ENCODE results near the gene AUTS2.

GRCh38 chr7:70063927-70064326 is 465.7 kb downstream of the AUTS2 start:
- TF ChIP-seq, protein P1, sequence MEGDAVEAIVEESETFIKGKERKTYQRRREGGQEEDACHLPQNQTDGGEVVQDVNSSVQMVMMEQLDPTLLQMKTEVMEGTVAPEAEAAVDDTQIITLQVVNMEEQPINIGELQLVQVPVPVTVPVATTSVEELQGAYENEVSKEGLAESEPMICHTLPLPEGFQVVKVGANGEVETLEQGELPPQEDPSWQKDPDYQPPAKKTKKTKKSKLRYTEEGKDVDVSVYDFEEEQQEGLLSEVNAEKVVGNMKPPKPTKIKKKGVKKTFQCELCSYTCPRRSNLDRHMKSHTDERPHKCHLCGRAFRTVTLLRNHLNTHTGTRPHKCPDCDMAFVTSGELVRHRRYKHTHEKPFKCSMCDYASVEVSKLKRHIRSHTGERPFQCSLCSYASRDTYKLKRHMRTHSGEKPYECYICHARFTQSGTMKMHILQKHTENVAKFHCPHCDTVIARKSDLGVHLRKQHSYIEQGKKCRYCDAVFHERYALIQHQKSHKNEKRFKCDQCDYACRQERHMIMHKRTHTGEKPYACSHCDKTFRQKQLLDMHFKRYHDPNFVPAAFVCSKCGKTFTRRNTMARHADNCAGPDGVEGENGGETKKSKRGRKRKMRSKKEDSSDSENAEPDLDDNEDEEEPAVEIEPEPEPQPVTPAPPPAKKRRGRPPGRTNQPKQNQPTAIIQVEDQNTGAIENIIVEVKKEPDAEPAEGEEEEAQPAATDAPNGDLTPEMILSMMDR (tag by site-specific recombination; IDR thresholded peaks at IDR 0.05): no peak
- TF ChIP-seq ZBTB49 (tag by site-specific recombination; IDR thresholded peaks at IDR 0.05; ENCODE audit: low read depth): no peak
- TF ChIP-seq ZNF138 (tag by site-specific recombination; IDR thresholded peaks at IDR 0.05; ENCODE audit: borderline replicate concordance): no peak
- TF ChIP-seq, protein P2, sequence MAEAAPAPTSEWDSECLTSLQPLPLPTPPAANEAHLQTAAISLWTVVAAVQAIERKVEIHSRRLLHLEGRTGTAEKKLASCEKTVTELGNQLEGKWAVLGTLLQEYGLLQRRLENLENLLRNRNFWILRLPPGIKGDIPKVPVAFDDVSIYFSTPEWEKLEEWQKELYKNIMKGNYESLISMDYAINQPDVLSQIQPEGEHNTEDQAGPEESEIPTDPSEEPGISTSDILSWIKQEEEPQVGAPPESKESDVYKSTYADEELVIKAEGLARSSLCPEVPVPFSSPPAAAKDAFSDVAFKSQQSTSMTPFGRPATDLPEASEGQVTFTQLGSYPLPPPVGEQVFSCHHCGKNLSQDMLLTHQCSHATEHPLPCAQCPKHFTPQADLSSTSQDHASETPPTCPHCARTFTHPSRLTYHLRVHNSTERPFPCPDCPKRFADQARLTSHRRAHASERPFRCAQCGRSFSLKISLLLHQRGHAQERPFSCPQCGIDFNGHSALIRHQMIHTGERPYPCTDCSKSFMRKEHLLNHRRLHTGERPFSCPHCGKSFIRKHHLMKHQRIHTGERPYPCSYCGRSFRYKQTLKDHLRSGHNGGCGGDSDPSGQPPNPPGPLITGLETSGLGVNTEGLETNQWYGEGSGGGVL (tag by site-specific recombination; IDR thresholded peaks at IDR 0.05): no peak
- TF ChIP-seq ZNF112 (tag by site-specific recombination; IDR thresholded peaks at IDR 0.05): no peak
